GM19452 (cell line): Measurements from ENCODE around the gene MED12.

Experiments
- ATAC-seq: cut with Tn5 transposase; IDR thresholded peaks from one replicate; pipeline ENCODE4 v1.9.1; 2021; ENCODE audit not compliant: unreplicated experiment

MED12 gene

DNA sequence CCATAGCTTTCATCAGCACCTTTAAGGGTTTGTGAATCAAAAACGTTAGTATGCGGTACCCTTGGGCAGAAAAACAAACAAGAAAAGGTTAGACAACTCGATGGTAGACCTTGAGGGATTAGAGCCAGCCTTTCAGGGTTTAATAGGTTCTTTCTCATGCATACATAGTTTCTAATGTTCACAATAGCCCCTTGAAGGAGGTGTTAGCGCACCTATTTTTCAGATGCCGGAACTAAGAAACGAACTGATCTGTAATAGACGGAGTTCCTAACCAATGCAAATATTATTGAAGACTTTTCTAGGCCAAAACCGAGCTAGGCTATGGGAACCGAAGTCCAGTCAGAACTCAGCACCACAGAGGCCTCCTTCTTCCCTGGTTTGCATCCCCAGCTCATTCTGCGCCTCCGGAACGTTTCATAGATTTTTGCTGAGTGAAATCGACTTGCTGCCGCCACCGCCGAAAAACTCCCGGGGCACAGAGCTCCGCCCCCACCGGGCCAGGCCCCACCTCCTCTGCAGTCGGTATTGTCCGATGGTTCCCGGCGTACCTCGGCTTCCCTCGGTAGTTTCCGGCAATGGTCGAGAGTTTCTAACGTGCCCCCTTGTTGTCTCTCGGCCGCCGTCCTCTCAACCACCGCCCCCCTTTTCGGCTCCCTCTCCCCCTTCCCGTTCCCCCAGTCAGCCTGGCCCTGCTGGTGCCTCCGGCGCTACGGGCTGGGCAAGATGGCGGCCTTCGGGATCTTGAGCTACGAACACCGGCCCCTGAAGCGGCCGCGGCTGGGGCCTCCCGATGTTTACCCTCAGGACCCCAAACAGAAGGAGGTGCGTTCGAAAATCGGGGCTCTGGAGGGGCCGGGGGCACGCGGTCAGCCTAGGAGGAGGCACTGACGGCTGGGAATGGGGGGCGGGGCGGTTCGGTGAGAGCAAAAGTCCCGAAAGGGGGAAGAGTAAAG, at the start of gene MED12:
Gene MED12, plus strand, starts transcription at position 565 of the 953 bp plus-strand sequence. Its CDS starts 159 bp downstream, at position 724.
- peak; percentile 93 for ATAC-seq

DNA sequence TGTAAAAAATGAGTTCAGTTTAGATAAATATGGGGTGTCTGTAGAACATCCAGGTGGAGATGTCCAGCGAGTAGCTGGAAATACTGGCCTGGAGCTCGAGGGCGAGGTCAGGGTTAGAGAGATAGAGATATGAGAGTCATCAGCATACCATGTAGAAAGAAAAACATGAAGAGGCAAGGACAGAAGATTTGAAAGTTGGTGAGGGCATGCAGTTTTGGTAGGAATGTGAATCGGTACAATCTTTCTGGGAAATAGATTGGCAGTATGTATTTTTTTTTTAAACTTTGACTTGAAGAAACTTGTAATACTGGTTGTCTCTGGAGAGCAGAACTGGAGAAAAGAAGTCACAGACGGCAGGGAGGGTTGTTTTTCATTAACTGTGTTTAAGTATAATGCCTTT, 47.9 kb upstream of the MED12 start:
- ATAC-seq = no peak

GRCh38 chrX:71081330-71082123, 36.9 kb upstream of the MED12 start:
- ATAC-seq = no peak

DNA sequence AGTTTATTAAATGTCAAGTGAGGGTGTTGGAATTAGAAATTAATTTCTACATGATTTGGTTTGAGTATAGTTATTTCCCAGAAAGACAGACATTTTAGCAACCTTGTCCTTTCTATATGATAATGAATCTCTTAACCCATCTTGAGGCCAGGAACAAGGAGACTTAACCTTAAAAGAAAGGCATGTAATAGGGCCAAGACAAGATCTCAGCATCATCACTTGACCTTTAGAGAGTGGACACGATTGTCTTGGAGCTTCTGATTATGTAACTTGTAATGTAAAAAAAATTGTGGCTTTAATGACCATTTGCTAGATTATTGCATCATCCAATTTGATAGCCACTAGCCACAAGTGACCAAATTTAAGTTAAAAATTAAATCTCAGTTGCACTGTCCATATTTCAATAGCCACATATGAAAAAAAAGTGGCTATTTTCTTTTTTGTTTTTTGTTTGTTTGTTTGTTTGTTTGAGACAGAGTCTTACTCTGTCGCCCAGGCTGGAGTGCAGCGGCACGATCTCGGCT, 36.2 kb upstream of the MED12 start:
- ATAC-seq = no peak

DNA sequence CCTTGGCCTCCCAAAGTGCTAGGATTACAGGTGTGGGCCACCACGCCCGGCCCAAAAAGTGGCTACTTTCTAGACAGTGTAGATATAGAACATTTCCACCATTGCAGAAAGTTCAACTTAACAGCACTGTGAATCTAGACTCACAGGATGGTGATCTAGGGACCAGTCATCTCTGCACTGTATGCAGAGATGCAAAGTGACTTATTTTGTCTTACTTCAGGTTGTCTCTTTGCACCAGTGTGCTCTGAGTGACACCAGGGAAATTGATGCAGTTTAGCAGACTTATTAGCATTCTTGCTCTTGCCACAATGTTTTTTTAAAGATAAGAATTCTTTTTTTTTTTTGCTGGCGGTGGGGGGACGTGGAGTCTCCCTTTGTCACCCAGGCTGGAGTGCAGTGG, 35.6 kb upstream of the MED12 start:
- no peak for ATAC-seq

- ATAC-seq = no peak
These were observed 32.5 kb upstream of the MED12 start for GRCh38 chrX:71085900-71086299.

GRCh38 chrX:71091263-71091662, 27.1 kb upstream of the MED12 start:
- ATAC-seq = no peak

GRCh38 chrX:71095033-71095432, 23.4 kb upstream of the MED12 start:
- ATAC-seq = no peak

DNA sequence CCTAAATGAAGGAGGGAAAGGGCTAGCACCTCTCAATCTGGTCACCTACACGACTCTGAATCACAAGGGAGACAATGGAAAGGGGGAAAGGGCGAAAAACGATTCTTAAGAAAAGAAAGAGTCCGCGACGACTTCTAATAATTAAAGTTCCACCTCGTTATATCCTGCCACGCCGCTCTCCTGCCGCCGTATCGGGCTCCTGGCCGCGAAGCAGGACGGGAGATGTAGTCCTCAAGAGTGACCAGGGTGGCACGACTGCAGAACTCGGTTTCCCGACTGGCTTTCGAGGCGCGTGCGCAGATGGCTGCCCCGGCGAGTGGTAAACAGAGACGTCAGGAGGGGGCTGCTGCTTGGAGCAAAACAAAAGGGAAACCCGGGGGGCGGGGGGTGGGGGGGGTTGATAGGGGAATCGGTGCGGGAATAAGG, 22.8 kb upstream of the MED12 start, which contains the start of gene FOXO4:
Gene FOXO4, plus strand, starts transcription at position 297 of the 426 bp plus-strand sequence. CDS start 678 bp downstream, outside the sequence.
- ATAC-seq = peak; percentile 93

DNA sequence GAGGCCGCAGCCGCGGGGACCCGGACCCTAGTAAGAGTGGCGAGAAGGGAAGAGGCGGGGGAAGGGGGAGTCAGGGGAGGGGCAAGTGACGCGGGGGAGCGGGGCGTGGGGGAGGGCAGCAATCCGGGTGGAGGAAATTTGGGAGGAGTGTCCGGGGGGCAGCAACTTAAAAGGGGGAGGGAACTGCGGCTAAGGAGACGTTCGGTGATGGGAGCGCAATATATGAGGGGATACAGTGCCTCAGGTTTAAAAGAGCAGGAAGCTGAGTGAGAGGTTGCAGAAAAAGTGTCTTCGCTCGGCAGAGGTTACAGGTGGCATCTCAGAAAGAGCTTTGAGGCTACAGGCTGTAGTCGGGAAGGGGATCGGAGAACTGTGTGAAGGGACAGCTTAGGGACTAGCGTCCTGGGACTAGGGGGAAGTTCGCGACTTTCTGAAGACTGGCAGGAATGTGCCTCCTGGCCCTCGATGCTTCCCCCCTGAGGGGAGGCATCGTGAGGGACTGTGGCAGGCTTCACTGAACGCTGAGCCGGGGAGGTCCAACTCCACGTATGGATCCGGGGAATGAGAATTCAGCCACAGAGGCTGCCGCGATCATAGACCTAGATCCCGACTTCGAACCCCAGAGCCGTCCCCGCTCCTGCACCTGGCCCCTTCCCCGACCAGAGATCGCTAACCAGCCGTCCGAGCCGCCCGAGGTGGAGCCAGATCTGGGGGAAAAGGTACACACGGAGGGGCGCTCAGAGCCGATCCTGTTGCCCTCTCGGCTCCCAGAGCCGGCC, 22.2 kb upstream of the MED12 start:
- ATAC-seq = no peak

GRCh38 chrX:71096760-71097032, 21.7 kb upstream of the MED12 start:
- no peak for ATAC-seq

DNA sequence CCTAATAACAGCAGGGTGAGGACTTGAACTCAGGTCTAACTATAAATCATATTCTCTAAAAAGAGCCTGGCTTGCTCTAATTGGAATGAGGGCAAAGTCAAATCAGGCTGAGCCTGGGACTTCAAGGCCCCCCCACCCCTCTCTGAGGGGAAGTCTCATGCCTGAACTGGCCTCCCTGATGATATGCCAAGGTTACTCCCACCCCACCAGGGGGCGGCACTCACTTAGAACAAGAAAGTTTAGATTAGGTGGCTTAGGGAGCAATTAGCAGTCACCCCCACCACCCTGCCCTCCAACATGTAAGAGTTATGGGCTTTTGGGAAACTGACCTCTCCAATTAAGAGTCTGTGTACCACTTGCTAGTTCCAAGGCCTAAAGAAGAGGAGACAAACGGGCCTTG, 20.1 kb upstream of the MED12 start:
- ATAC-seq = no peak

- ATAC-seq = no peak
These were observed 19.4 kb upstream of the MED12 start for GRCh38 chrX:71098951-71099506.

DNA sequence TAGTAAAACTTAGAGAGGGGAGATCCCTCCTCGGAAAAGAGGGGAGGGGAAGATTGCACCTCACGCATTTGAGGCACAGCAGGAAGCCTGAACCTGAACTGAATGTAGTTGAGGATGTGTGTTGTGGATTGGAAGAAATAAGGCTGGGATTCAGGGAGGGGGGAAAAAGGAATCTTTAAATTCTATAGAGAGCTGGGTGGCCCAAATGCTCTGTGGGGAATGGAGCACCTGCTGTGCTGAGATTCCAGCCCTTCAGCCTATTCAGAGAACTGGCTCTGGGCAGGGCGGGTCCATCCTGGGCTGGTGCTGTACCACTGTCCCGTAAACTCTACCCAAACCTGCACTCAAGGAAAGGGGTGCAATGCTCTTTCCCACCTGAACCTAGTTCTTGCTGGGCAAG, 18.7 kb upstream of the MED12 start:
- no peak for ATAC-seq

DNA sequence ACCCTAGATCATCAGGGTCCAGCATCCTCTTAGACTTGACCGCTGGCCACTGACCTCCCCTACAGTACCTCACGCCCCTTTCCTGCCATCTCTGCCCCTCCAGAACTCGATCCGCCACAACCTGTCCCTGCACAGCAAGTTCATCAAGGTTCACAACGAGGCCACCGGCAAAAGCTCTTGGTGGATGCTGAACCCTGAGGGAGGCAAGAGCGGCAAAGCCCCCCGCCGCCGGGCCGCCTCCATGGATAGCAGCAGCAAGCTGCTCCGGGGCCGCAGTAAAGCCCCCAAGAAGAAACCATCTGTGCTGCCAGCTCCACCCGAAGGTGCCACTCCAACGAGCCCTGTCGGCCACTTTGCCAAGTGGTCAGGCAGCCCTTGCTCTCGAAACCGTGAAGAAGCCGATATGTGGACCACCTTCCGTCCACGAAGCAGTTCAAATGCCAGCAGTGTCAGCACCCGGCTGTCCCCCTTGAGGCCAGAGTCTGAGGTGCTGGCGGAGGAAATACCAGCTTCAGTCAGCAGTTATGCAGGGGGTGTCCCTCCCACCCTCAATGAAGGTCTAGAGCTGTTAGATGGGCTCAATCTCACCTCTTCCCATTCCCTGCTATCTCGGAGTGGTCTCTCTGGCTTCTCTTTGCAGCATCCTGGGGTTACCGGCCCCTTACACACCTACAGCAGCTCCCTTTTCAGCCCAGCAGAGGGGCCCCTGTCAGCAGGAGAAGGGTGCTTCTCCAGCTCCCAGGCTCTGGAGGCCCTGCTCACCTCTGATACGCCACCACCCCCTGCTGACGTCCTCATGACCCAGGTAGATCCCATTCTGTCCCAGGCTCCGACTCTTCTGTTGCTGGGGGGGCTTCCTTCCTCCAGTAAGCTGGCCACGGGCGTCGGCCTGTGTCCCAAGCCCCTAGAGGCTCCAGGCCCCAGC, 17.6 kb upstream of the MED12 start:
- no peak for ATAC-seq

DNA sequence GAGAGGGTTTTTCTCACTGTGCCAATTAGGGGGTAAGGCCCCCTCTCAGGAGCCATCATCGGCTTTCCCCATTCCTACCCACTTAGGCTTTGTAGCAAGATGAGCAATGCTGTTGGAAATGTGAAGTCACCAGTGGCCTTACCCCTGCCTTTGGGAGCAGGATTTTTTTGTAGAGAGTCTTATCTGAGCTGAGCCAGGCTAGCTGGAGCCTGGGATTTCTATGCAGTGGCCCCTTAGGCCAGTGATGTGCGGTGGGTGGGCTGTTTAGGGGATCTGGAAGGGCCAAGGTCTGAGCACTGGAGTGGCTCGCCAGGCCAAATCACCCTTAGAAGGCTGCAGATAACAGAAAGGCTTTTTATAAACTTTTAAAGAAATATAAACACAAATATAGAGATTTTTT, 16.1 kb upstream of the MED12 start:
- no peak for ATAC-seq

DNA sequence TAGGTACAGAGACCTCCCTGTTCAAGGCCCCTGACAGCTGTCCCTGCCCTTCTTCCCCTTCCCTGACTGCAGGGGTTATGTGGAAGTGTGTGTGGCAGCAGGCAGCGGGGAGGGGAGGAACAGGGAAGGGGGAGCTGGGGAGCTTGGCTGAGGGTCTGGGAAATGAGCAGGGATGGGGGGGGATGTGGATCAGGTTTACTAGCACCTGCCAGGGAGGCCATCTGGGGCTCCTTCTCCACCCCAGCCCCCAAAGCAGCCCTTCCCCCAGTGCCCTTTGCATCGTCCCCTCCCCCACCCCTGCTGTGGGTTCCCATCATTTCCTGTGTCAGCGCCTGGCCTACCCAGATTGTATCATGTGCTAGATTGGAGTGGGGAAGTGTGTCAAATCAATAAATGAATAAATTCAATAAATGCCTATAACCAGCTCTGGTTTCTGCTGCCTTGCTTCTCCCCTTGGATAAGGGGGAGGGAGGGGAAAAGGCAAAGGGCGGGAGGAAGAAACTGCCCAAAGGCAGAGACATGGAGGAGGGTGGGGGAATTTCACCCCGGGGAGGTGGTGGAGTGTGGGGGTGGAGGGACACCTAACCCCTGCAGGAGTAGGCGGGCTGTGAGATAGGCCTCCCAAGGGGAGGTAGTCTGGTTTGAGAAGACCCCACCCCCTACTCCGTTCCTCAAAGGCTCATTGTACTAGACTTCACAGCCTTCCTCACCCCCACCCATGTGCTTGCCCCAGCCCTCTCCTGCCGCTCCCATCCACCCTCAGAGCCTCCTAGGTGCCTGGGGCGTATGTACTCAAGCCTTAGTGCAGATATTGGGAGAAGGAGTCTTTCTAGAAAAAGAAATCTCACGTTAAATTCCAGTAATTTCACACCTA, 15.0 kb upstream of the MED12 start:
- ATAC-seq = peak; percentile 45

GRCh38 chrX:71105628-71106027, 12.8 kb upstream of the MED12 start:
- ATAC-seq = no peak

- ATAC-seq = no peak
These were observed 12.0 kb upstream of the MED12 start, which contains the start of gene CXorf65 for GRCh38 chrX:71106427-71106826. Gene CXorf65 (minus strand): TSS chrX:71106740. CDS start chrX:71106556, 184 bp downstream.
